ENCODE results near the gene MUC20.
"Not testable (repeated sequence)": the region's sequence is repeated elsewhere in the genome, so short reads cannot be mapped to it uniquely, and the experiment has no call there.

The MUC20 gene, protein sequence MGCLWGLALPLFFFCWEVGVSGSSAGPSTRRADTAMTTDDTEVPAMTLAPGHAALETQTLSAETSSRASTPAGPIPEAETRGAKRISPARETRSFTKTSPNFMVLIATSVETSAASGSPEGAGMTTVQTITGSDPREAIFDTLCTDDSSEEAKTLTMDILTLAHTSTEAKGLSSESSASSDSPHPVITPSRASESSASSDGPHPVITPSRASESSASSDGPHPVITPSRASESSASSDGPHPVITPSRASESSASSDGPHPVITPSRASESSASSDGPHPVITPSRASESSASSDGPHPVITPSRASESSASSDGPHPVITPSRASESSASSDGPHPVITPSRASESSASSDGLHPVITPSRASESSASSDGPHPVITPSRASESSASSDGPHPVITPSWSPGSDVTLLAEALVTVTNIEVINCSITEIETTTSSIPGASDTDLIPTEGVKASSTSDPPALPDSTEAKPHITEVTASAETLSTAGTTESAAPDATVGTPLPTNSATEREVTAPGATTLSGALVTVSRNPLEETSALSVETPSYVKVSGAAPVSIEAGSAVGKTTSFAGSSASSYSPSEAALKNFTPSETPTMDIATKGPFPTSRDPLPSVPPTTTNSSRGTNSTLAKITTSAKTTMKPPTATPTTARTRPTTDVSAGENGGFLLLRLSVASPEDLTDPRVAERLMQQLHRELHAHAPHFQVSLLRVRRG

DNA sequence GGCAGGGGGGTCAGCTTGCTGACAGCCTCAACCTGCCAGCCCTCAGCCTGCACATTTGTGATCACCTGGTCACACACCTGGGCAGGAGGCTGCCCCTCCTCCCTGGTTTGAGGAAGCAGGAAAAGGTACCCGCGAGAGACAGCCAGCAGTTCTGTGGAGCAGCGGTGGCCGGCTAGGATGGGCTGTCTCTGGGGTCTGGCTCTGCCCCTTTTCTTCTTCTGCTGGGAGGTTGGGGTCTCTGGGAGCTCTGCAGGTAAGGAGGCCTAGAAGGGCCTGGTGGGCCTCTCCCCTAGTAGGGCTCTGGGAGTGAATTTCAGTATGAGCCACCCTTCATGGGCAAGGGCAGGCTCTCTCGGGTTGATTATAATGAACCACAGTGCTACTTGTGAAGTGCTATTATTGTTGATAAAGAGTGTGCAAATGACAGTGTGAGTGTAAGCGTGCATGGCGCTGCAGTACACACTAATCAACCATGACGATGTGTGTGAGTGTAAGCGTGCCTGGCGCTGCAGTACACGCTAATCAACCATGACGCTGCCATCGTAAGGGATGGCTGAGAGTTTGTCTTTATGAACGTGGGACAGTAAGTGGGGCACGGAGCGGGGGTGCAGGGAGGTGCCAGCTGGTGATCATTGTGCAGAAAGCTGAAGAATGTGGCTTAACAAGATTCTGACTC is at the start of gene MUC20:
Gene MUC20 (plus strand): TSS at position 148 of the 676 bp plus-strand sequence. CDS start 30 bp downstream, at position 178.
- TF ChIP-seq, protein P1, sequence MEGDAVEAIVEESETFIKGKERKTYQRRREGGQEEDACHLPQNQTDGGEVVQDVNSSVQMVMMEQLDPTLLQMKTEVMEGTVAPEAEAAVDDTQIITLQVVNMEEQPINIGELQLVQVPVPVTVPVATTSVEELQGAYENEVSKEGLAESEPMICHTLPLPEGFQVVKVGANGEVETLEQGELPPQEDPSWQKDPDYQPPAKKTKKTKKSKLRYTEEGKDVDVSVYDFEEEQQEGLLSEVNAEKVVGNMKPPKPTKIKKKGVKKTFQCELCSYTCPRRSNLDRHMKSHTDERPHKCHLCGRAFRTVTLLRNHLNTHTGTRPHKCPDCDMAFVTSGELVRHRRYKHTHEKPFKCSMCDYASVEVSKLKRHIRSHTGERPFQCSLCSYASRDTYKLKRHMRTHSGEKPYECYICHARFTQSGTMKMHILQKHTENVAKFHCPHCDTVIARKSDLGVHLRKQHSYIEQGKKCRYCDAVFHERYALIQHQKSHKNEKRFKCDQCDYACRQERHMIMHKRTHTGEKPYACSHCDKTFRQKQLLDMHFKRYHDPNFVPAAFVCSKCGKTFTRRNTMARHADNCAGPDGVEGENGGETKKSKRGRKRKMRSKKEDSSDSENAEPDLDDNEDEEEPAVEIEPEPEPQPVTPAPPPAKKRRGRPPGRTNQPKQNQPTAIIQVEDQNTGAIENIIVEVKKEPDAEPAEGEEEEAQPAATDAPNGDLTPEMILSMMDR (IDR thresholded peaks at IDR 0.05): not testable (repeated sequence)

DNA sequence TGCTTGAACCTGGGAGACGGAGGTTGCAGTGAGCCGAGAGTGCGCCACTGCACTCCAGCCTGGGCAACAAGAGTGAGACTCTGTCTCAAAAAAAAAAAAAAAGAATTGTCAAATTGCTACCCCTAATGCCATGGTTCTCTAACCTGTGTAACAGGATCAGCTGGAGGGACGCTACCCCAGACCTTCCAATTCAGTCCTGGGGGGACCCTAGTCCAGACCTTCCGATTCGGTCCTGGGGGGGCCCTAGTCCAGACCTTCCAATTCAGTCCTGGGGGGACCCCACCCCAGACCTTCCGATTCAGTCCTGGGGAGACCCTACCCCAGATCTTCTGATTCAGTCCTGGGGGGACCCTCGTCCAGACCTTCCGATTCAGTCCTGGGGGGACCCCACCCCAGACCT is 29.8 kb upstream of the MUC20 start:
- TF ChIP-seq, protein P1 (IDR thresholded peaks at IDR 0.05): no peak

DNA sequence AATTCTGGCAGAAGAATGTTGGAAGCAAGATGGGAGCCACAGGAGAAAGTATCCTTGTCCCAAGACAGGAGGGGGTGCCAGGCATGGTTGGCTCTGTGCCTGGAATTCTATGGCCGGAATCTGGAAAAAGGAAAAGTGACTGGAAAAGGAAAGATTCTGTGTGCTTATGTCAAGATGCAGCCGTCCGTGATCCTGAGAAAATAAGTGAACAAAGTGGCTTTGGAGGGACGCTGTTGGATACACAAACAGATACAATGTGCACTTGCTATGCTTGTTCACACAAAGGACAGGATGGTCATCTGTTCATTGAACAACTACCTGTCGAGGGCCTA is 28.5 kb upstream of the MUC20 start:
- TF ChIP-seq, protein P1 (IDR thresholded peaks at IDR 0.05): no peak

DNA sequence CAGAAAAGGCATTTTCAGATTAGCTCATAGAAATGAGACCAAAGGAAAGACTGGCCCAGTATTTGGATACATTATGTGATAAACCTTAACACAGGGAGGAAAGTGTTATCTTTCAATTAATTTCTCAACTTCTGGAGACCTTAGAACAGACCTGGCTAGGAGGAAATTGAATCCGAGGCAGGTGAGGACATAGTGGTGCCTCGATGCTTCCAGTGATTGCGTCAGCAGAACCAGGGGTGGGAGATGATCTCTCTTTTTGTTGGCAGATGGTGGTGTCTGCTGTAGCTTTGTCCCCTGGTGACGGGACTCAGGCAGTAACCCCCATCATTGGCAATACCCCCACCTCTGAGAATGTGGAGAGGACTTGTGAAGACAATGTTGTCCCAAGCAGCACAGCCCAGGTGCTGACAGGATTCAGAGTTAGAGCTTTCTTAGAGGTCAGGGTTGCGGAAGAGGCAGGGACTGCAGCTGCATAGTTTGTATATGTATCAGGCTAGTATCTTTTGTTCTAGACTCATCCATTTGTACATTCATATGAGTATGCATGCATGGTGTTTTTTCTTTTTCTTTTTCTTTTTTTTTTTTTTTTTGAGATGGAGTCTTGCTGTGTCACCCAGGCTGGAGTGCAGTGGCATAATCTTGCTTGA is 27.9 kb upstream of the MUC20 start:
- TF ChIP-seq, protein P1 (IDR thresholded peaks at IDR 0.05): no peak

DNA sequence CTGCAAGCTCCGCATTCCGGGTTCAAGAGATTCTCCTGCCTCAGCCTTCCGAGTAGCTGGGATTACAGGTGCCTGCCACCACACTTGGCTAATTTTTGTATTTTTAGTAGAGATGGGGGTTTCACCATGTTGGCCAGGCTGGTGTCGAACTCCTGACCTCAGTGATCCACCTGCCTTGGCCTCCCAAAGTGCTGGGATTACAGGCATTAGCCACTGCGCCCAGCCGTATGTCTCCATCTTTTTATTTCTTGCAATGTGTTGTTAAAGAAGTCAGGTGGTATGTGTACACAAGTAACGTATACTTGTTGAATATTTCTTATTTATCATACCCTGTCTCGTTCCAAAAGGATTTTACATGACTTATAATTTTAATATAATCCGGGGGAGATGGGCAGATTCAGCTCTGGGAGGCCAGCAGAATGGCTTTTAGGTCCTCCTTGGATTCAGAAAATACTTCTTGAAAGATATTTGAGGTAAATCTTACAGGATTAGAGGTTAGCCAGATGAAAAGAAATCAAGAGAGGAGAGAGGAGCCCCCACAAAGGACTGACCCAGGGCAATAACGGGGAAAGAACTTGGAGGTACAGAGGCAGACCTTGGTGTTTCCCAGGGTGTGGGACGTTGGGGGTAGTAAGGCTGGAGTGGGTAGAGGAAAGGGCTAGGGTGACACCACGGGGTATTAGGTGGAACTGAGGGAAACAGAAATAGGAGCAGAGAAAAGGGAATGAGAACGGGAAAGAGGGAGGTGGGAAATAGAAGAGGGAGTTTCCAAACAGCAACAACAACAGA is 27.2 kb upstream of the MUC20 start:
- TF ChIP-seq, protein P1 (IDR thresholded peaks at IDR 0.05): no peak

DNA sequence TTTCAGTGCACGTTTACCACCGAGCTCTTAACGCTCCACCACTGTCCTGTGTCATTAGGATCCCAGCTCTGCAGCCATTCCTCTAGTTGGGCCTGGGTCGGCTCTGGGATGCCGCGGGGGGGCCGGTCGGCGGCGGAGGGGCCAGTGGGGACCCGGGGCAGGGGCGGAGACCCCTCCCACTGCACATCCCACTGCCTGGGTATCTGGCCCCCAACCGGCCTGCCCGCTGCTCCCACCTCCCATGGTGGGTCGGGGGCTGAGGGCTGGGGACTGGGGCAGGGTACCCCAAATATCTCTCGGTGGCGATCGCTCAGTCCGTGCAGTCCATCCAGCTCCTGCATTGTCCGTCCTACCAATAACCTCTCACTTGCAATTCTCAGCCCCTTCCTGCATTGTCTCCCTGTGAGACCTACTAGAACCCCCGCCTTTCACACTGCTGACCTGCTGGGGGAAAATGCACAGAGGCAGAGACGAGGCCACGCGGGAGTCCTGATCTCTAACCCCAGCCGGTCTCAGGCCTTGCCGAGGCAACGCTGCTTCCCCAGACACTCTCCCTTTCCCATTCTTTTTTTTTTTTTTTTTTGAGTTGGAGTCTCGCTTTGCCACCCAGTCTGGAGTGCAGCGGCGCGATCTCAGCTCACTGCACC is 24.0 kb upstream of the MUC20 start:
- TF ChIP-seq, protein P1 (IDR thresholded peaks at IDR 0.05): no peak

All from LNCAP (cell line).